Measurements from ENCODE around the gene ZBTB38.

The ZBTB38 gene

DNA sequence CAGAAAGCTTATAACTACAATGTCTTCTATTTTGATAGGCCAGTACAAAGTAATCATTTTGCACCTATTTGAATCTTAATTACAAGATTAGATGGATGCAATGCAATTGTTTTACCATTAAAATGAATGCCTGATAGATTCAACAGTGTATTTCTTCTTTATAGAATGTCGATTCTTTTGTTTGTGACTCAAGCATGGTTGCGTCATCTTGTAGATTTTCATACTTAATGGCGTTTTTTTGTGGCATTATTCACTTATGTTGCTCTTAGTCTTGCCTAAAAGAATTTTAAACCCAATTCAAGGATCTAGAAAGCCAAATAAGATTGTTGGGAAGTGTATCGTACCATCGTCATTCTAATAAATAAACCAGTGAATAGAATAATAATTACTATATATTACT is 21.4 kb downstream of the ZBTB38 start:
- TF ChIP-seq, protein P1, sequence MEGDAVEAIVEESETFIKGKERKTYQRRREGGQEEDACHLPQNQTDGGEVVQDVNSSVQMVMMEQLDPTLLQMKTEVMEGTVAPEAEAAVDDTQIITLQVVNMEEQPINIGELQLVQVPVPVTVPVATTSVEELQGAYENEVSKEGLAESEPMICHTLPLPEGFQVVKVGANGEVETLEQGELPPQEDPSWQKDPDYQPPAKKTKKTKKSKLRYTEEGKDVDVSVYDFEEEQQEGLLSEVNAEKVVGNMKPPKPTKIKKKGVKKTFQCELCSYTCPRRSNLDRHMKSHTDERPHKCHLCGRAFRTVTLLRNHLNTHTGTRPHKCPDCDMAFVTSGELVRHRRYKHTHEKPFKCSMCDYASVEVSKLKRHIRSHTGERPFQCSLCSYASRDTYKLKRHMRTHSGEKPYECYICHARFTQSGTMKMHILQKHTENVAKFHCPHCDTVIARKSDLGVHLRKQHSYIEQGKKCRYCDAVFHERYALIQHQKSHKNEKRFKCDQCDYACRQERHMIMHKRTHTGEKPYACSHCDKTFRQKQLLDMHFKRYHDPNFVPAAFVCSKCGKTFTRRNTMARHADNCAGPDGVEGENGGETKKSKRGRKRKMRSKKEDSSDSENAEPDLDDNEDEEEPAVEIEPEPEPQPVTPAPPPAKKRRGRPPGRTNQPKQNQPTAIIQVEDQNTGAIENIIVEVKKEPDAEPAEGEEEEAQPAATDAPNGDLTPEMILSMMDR (IDR thresholded peaks at IDR 0.05; ENCODE audit: poor library complexity, severe bottlenecking), result no peak
- Histone ChIP-seq H3K4me1 (ENCODE audit: insufficient read depth, poor library complexity, severe bottlenecking) (peaks cover 4% of the 10 kb centered on the region), H3K27ac (ENCODE audit: poor library complexity, severe bottlenecking) (no peak overlapping the region), H3K4me3 (ENCODE audit: severe bottlenecking) (no peak overlapping the region), H3K9me3 (ENCODE audit: severe bottlenecking) (no peaks in the 10 kb centered on the region), H3K27me3 (ENCODE audit: insufficient read depth, poor library complexity, severe bottlenecking) (no peaks in the 10 kb centered on the region), H3K36me3 (ENCODE audit: low read depth) (peaks cover 35% of the 10 kb centered on the region)
- ATAC-seq (ENCODE audit: low read depth), result no peak
- no peak for DNase-seq (ENCODE audit: low spot score)

DNA sequence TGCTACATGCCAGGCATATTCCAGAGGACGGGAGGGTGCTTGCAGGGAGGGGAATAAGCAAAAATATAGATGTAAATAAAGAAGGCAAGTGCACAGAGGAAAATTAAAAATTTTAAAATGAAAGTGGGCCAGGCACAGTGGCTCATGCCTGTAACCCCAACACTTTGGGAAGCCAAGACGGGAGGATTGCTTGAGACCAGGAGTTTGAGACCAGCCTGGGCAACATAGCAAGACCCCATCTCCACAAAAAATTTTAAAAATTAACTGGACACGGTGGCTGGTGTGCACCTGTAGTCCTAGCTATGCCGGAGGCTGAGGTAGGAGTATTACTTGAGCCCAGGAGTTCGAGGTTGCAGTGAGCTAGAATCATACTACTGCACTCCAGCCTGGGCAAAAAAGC is 22.4 kb downstream of the ZBTB38 start:
- DNase-seq (ENCODE audit: low spot score) (no peak), ATAC-seq (ENCODE audit: low read depth) (no peak)
- TF ChIP-seq, protein P1 (IDR thresholded peaks at IDR 0.05; ENCODE audit: poor library complexity, severe bottlenecking), result no peak
- H3K27ac ChIP-seq (ENCODE audit: poor library complexity, severe bottlenecking), result no peak overlapping the region
- no peaks in the 10 kb centered on the region for H3K9me3 ChIP-seq (ENCODE audit: severe bottlenecking)
- H3K36me3 ChIP-seq (ENCODE audit: low read depth), result peaks cover 35% of the 10 kb centered on the region
- peaks cover 4% of the 10 kb centered on the region for H3K4me1 ChIP-seq (ENCODE audit: insufficient read depth, poor library complexity, severe bottlenecking)
- H3K4me3 ChIP-seq (ENCODE audit: severe bottlenecking), result no peak overlapping the region
- no peaks in the 10 kb centered on the region for H3K27me3 ChIP-seq (ENCODE audit: insufficient read depth, poor library complexity, severe bottlenecking)

DNA sequence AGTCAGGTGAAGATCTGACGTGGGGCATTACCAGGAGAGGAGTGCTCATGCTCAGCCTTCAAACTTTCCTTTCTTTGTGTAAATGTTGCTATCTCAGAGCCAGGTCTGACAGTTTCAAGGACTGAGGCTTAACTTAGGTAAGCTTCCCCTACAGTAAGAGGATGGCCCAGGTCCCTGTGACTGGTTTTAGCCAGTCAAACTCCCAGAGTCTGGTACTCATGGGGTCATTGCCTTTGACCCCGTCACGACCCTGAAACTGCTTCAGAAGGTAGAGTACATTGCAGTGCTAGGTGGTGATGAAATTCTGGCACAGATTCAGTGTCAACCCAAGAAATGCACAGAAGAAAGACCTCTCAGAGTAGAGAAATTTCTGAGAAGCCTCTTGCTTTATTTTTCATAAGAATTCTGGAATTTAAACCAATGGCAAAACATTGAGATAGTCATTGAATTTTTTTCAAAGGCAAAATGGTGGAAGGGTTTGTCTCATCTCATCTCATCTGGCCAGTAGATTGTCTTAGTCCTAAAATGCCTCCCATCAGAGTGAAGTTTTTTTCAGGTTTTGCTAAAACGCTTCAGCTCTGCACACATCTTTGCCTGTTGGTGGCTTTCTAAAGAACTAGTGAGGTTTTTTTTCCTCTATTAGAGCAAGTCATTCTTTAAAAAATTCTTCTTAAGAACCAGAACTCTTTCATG is 23.1 kb downstream of the ZBTB38 start:
- Histone ChIP-seq H3K9me3 (ENCODE audit: severe bottlenecking) (no peaks in the 10 kb centered on the region), H3K4me3 (ENCODE audit: severe bottlenecking) (no peak overlapping the region), H3K27me3 (ENCODE audit: insufficient read depth, poor library complexity, severe bottlenecking) (no peaks in the 10 kb centered on the region), H3K36me3 (ENCODE audit: low read depth) (peaks cover 34% of the 10 kb centered on the region), H3K4me1 (ENCODE audit: insufficient read depth, poor library complexity, severe bottlenecking) (peaks cover 4% of the 10 kb centered on the region), H3K27ac (ENCODE audit: poor library complexity, severe bottlenecking) (no peak overlapping the region)
- TF ChIP-seq, protein P1 (IDR thresholded peaks at IDR 0.05; ENCODE audit: poor library complexity, severe bottlenecking), result no peak
- DNase-seq (ENCODE audit: low spot score) (no peak), ATAC-seq (ENCODE audit: low read depth) (no peak)

DNA sequence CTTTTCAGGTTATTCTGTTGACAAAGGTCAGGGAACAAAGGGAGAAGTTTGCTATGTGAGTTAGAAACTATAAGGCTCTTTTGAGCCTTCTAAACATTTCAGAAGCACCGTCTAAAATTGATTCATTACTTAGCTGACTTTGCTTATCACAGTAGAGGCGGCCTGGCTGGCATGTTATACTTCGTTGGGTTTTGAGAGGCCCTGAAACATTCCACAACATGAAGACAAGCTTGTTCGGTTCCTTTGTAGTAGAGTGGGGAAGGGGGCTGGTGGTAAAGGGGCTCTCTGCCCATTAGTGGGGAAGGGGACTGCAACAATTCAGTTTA is 23.6 kb downstream of the ZBTB38 start:
- Histone ChIP-seq H3K27ac (ENCODE audit: poor library complexity, severe bottlenecking) (no peak overlapping the region), H3K4me1 (ENCODE audit: insufficient read depth, poor library complexity, severe bottlenecking) (peaks cover 4% of the 10 kb centered on the region)

DNA sequence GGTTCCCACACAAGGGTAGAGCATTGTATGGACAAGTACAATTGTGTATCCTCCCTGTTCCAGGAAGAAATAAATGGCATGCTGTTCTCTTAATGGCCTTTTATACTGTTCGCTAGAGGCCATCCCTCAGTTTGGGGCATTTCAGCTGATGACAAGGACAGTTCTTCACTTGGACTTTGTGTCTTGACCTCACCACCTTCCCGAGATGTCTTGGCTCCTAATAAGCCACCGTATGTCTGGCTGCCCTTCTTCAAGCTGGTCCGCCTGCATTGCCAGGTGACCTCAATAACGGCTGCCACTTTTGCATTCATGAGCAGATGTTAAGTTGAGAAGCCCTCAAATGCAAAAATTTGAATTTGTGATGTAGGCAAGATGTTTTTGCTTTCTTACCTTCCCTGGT is 24.1 kb downstream of the ZBTB38 start:
- no peaks in the 10 kb centered on the region for H3K27me3 ChIP-seq (ENCODE audit: insufficient read depth, poor library complexity, severe bottlenecking)
- H3K36me3 ChIP-seq (ENCODE audit: low read depth), result peaks cover 40% of the 10 kb centered on the region
- H3K27ac ChIP-seq (ENCODE audit: poor library complexity, severe bottlenecking), result no peak overlapping the region
- no peaks in the 10 kb centered on the region for H3K9me3 ChIP-seq (ENCODE audit: severe bottlenecking)
- peaks cover 4% of the 10 kb centered on the region for H3K4me1 ChIP-seq (ENCODE audit: insufficient read depth, poor library complexity, severe bottlenecking)
- no peak overlapping the region for H3K4me3 ChIP-seq (ENCODE audit: severe bottlenecking)
- ATAC-seq (ENCODE audit: low read depth), result no peak
- DNase-seq (ENCODE audit: low spot score), result no peak
- TF ChIP-seq, protein P1 (IDR thresholded peaks at IDR 0.05; ENCODE audit: poor library complexity, severe bottlenecking), result no peak

More for the DNA sequence above, 23.6 kb downstream of the ZBTB38 start:
- Histone ChIP-seq H3K9me3 (ENCODE audit: severe bottlenecking) (no peaks in the 10 kb centered on the region), H3K27me3 (ENCODE audit: insufficient read depth, poor library complexity, severe bottlenecking) (no peaks in the 10 kb centered on the region), H3K4me3 (ENCODE audit: severe bottlenecking) (no peak overlapping the region), H3K36me3 (ENCODE audit: low read depth) (peaks cover 39% of the 10 kb centered on the region)
- TF ChIP-seq, protein P1 (IDR thresholded peaks at IDR 0.05; ENCODE audit: poor library complexity, severe bottlenecking), result no peak
- ATAC-seq (ENCODE audit: low read depth) (no peak), DNase-seq (ENCODE audit: low spot score) (no peak)

Data from RWPE2 (cell line).